Measurements from ENCODE around the gene PCGF3. TPM values are rescaled to one million over a fixed set of nuclear protein-coding genes. Genes with fewer than 3 reads are reported as not detected.
"Not testable (repeated sequence)": the region's sequence is repeated elsewhere in the genome, so short reads cannot be mapped to it uniquely, and the experiment has no call there.

PCGF3 gene
- total RNA-seq, 1 donor from 2014 or later = 21.5 TPM

DNA sequence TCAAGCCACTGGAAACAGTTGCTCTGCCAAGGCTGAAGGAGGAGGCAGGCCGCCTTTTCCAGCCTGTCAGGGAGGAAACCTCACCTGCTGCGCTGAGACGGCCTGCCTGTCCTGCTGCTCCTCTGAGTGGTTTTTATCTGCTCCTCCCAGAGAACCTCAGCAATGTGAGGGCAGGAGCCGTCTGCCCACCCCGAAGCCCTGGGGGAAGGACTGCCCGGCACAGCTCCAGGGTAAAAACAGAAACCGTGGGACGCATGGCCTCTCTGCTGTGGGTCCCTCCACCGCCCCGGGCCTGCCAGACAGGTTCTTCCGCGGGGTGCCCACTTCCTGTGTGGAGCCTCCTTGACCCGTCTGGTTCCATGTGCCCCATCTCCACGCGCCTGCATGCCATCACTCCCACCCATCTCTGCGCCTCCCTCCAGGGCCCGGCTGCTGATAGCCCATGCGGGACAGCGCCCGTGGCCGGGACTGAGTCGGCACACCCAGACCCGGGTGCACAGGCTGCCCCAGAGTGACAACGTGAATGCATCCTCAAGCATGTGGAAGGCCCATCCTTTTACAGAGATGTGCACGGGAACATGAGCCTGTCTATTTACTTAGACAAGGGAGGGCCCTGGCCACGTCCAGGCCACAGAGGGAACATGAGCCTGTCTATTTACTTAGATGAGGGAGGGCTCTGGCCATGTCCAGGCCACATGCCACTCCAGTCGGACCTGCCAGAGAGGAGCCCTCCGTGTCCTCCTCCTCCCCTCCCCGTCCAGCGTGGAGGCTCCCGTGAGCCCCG, 12.7 kb upstream of the PCGF3 start:
- no peak overlapping the region for H3K27ac ChIP-seq (replicated peaks)
- peaks cover 21% of the 10 kb centered on the region for H3K4me1 ChIP-seq
- TF ChIP-seq, protein P1, sequence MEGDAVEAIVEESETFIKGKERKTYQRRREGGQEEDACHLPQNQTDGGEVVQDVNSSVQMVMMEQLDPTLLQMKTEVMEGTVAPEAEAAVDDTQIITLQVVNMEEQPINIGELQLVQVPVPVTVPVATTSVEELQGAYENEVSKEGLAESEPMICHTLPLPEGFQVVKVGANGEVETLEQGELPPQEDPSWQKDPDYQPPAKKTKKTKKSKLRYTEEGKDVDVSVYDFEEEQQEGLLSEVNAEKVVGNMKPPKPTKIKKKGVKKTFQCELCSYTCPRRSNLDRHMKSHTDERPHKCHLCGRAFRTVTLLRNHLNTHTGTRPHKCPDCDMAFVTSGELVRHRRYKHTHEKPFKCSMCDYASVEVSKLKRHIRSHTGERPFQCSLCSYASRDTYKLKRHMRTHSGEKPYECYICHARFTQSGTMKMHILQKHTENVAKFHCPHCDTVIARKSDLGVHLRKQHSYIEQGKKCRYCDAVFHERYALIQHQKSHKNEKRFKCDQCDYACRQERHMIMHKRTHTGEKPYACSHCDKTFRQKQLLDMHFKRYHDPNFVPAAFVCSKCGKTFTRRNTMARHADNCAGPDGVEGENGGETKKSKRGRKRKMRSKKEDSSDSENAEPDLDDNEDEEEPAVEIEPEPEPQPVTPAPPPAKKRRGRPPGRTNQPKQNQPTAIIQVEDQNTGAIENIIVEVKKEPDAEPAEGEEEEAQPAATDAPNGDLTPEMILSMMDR (IDR thresholded peaks at IDR 0.05; ENCODE audit: borderline replicate concordance) = no peak
- no peaks in the 10 kb centered on the region for H3K36me3 ChIP-seq
- no peak for DNase-seq
- H3K9me3 ChIP-seq (replicated peaks) = no peaks in the 10 kb centered on the region
- no peak overlapping the region for H3K4me3 ChIP-seq
- peaks cover 24% of the 10 kb centered on the region for H3K27me3 ChIP-seq (ENCODE audit: low read depth)
- intact Hi-C loops (cut with micrococcal nuclease) = no loop called here

DNA sequence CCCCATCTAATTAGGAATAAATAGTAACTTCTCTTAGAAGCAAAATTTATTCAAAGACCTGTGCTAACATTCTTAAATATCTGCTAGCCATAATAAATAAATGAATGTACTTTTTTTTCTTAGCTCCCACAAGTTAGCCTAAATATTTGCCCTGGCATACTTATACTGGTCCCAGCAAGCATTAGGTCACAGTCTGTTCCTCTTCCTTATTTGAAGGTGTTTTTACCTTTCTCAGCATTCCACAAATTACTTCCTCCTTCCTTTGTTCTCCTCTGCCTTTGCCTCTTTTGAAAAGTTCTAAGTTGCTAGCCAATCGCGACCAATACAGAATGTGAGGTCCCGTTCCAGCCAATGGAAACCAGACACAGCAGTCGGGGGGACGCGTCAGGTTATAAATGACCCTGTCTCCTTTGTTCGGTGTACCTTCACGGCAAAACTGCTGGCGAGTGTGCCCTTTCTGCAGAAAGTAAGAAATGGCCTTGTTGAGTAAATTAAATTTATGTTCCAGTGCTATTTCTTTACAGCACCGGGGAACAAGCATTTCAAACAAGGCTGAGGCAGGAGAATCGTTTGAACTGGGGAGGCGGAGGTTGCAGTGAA, 11.2 kb upstream of the PCGF3 start:
- peaks cover 24% of the 10 kb centered on the region for H3K27me3 ChIP-seq (ENCODE audit: low read depth)
- DNase-seq; H3K4me1 ChIP-seq; H3K4me3 ChIP-seq; H3K36me3 ChIP-seq; H3K27ac ChIP-seq (replicated peaks); intact Hi-C loops (cut with micrococcal nuclease); H3K9me3 ChIP-seq (replicated peaks): not testable (repeated sequence)

DNA sequence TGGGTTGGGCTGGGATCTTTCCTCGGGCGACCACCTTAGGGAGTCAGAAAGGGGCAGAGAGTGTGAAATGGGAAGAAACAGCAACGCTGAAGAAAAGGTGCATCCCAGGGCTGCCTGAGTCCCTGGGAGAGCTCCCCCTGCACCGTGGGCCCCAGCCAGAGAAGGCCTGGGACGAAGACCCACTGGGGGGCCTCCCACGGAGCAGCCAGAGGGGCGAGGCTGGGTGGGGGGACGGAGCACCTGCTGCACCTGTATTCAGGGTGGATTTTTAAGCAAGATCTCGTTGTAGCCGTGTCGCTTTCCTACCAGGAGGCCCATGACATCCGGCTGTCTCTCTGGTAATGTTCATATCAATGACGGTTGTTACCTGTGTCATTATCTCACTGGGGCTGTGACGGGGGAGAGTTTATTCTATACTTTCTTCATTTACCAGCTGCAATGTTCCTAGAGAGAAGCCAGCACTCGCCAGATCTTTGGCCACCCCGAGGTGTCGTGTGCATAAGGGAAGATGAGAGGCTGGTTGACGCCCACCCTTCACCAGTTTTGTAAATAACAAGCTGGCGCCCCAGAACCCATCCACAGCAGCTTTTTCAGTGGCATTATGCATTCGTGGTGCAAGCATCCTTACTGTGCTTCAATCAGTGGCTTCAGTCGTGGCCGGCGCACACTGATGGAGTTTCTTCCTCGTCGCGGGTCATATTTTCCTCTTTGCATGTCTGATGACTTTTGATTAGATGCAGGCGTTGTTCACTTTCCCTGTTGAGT, 5.6 kb upstream of the PCGF3 start:
- H3K9me3 ChIP-seq (replicated peaks) = no peaks in the 10 kb centered on the region
- intact Hi-C loops (cut with micrococcal nuclease) = no loop called here
- no peak overlapping the region for H3K4me3 ChIP-seq
- peaks cover 8% of the 10 kb centered on the region for H3K27me3 ChIP-seq (ENCODE audit: low read depth)
- TF ChIP-seq, protein P1 (IDR thresholded peaks at IDR 0.05; ENCODE audit: borderline replicate concordance) = no peak
- no peak for DNase-seq
- H3K36me3 ChIP-seq = no peaks in the 10 kb centered on the region
- H3K27ac ChIP-seq (replicated peaks) = no peak overlapping the region
- no peaks in the 10 kb centered on the region for H3K4me1 ChIP-seq

DNA sequence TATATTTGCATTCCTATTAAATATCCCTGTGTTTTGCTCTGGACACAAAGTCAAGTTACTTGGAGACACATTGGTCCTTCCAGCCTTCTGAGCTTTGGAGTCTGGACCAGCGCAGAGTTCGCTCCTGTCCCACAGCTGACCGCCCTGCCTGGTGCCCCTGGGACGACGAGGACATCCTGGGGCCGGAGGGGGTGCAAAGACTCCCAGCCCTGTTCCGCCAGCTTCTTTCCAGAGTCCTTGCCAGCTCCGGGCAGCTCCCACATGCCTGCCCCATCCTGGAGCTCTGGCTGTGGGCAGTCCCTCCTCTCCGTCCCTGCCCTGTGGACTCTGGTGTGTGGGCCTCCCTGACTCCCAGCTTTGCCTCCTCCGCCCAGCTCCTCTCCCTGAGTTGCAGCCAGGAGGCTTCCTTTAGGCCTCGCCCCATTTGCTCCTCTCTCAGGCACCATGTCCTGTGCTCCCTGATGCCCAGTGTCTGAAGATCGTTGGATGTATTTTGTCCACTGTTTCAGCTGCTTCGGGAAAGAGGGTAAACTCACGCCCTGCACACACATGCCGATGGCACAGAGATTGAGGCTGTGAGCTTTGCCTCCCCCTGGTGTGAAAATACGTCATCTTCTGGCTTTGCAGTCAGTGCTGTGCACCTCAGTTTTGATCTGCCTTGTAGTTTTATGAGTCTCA, 4.9 kb upstream of the PCGF3 start:
- Histone ChIP-seq H3K27ac (replicated peaks) (no peak overlapping the region), H3K9me3 (replicated peaks) (no peaks in the 10 kb centered on the region), H3K36me3 (no peaks in the 10 kb centered on the region), H3K4me3 (no peak overlapping the region), H3K27me3 (ENCODE audit: low read depth) (peaks cover under 1% of the 10 kb centered on the region), H3K4me1 (peaks cover 4% of the 10 kb centered on the region)
- no peak for DNase-seq
- intact Hi-C loops (cut with micrococcal nuclease) = no loop called here
- TF ChIP-seq, protein P1 (IDR thresholded peaks at IDR 0.05; ENCODE audit: borderline replicate concordance) = no peak

DNA sequence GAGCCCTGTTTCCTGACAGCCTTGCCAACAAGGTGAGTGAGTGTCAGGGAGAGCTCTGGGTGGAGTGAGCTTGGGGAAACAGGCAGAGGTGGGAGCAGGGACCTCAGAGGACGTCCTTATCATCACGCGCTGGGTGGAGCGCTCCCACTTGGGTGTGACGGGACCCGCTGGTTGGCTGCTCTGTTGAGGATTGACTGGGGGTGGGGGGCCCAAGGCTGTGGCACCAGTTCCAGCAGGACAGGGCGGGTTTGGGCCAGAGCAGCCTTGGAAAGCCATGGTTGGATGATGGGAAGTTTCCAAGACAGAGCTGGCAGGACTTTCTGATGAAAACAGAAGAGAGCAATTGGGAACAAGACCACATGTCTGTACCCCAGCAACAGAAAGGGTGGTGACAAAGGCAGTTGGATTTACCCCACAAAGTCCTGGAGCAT, 3.0 kb upstream of the PCGF3 start:
- no peaks in the 10 kb centered on the region for H3K27me3 ChIP-seq (ENCODE audit: low read depth)
- H3K27ac ChIP-seq (replicated peaks) = no peak overlapping the region
- H3K36me3 ChIP-seq = no peaks in the 10 kb centered on the region
- TF ChIP-seq, protein P1 (IDR thresholded peaks at IDR 0.05; ENCODE audit: borderline replicate concordance) = no peak
- H3K4me1 ChIP-seq = peaks cover 16% of the 10 kb centered on the region
- no peaks in the 10 kb centered on the region for H3K9me3 ChIP-seq (replicated peaks)
- H3K4me3 ChIP-seq = no peak overlapping the region
- no peak for DNase-seq
- intact Hi-C loops (cut with micrococcal nuclease) = no loop called here

Measured in left ventricle myocardium inferior (tissue), 1 donor.